SIG-M5 treated with dmso at 0.1 percent for 504 hours (cell line): Measurements from ENCODE around the gene ABCC5.

Experiments used
- DNase-seq: peaks from one replicate; lab custom pipeline; 2025; ENCODE audit not compliant: unreplicated experiment; lab: John Stamatoyannopoulos, UW

Gene ABCC5

GRCh38 chr3:183981990-183982644, 35.6 kb downstream of the ABCC5 start:
- DNase-seq, result no peak

DNA sequence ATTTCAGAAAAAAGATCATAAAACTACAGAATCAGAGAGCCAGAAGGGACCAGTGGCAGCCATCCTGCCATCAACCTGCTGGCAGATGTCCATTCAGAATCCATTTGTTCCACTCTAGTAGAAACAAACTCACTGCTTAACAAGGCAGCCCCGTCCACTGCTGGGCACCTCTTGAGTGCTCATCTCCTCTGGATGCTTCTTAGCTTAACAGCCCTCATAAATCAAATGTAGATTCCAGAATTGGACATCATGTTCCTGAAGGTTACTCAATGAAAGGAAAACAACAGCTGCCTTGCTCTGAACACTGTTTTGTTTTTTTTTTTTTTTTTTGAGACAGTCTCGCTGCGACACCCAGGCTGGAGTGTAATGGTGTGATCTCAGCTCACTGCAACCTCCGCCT, 37.3 kb downstream of the ABCC5 start:
- no peak for DNase-seq

DNA sequence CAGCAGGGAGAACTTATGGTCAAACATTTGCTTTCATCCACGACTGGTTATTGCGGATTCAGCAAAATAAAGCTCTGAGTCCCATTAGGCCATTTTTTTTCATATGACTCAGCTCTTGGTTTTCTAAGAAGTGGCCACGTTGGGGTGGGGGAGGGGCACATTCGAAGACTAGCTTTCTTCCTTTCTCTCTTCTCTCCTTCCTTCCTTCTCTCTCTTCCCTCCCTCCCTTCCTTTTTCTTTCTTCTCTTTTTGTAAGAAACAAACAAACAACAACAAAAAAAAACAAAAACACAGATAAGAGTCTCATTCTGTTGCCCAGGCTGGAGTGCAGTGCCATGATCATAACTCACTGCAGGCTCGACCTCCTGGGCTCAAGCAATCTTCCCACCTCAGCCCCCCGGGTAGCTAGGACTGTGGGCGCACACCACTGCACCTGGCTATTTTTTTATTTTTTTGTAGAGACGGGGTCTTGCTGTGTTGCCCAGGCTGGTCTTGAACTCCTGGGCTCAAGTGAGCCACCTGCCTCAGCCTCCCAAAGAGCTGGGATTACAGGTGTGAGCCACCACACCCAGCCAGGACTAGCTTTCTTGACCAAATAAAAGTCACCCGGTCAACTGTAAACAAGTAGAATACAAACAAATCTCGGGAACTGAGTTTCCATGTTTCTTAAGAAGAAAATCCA, 41.6 kb downstream of the ABCC5 start:
- no peak for DNase-seq

- DNase-seq, result no peak
Observed at GRCh38 chr3:183968666-183969245, 48.9 kb downstream of the ABCC5 start.

DNA sequence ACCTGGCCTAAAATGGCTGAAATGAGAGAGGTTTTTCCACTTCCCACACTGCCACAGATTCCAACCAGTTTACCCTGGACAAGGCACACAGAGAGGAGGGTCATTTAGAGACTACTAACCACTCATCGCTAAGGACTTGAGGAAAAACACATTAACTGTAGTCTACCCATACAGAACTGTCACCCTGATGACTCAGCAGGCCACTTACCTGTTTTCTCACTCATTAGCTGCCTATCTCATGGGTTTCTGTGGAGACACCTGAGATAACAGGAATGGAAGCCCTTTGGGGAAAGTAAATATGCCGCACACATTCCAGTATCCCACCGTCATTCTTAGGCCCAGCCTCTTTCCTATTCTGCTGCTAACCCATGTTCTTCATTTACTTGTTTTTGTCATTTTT, 50.0 kb downstream of the ABCC5 start:
- DNase-seq, result no peak

DNA sequence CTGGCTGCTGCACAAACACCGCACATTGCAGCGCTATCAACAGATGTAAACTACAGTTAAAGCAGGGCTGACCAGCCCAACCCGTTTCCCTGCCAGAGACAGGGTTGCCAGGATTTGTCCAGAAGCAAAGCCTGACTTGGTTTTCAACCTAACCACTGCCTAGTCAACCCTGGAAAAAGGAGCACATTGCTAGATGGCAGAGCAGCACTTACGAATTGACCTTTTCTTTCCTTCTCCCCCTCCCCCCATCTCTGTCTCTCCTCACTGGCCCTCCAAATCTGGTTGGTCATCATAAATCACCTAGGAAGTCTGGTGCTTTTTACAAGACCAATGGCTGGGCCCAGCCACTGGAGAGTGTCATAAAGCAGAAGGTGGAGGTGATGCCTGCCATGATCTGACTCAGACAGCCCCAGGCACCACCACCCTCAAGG, 51.3 kb downstream of the ABCC5 start:
- peak; percentile 54 for DNase-seq

DNA sequence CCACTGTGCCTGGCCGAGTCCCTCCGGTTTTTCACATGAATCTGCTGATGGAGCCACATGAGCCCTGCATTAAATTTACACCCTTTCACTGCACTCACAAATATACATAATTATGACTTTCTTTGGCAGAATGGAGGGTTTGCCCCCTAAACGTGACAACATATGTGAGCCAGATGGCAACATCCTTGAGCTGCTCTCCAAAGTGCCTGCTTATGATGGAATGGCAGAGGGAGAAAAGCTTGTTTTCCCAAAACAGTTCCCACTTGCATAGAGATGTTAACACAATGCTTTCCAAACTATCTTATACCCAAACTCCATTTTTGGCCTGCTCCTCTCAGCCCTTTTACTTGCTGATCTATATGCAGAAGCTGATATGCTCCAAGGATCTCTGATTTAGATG, 54.9 kb downstream of the ABCC5 start:
- DNase-seq, result no peak

GRCh38 chr3:183959214-183959613, 58.5 kb downstream of the ABCC5 start:
- no peak for DNase-seq

DNA sequence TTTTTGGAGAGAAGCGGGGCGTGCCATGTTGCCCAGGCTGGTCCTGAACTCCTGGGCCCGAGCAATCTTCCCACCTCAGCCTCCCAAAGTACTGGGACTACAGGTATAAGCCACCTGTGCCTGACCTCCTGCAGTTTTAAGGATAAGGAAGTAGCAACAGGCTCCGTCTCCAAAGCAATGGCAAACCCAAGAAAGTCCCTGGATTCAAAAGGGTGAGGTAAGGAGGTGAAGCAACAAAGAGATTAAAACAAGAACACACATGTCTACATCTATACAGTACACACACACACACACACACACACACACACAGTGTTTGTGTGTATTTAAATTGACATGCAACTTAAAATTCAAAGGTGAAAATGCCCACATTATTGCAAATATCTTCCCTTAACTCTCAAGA, 58.9 kb downstream of the ABCC5 start:
- DNase-seq, result no peak

DNA sequence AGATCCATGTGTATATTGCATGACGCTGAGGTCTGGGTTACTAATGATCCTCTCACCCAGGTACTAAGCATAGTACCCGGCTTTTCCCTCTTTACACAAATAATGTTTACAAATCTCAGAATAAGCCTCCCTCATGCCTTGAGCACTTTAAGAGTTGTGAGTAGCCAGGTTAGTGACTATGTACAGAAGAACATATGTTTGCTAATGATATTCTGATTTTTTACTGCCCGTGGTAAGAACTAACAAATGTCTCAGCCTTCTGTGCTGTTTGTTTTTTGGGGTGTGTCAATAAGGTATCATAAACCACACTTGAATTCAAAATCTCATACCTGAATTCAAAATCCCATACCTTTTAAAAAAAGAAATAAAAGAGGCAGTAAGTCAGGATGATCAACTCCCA, 59.5 kb downstream of the ABCC5 start:
- no peak for DNase-seq

DNA sequence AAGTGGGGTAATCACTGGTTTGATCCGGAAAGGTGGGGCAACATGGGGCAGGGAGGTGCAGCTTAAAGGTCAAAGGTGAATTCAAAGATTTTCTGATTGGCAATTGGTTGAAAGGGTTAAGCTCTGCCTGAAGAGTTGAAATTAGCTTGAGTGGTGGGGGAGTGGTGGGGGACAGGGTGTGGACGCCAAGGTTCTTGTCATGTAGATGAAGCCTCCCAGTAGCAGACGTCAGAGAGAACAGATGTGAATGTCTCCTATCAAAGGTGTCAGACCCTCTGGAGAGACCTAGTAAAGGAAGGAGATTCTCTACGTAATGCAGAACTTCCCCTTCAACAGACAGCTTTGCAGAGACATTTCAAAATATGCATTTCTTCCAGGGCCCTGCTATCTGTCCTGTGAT, 62.8 kb downstream of the ABCC5 start:
- no peak for DNase-seq

- no peak for DNase-seq
Observed at GRCh38 chr3:183953471-183954070, 64.1 kb downstream of the ABCC5 start.

GRCh38 chr3:183951459-183951858, 66.2 kb downstream of the ABCC5 start:
- DNase-seq, result no peak

GRCh38 chr3:183949690-183950089, 68.0 kb downstream of the ABCC5 start:
- DNase-seq, result no peak

GRCh38 chr3:183946037-183946436, 71.6 kb downstream of the ABCC5 start:
- no peak for DNase-seq

DNA sequence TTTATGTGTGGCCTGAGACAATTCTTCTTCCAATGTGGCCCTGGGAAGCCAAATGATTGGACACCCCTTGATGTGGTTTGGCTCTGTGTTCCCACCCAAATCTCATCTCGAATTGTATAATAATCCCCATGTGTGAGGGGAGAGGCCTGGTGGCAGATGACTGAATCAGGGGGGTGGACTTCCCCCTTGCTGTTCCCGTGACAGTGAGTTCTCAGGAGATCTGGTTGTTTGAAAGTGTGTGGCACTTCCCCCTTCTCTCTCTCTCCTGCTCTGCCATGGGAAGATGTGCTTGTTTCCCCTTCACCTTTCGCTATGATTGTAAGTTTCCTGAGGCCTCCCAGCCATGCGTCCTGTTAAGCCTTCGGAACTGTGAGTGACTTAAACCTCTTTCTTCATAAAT, 72.9 kb downstream of the ABCC5 start:
- DNase-seq, result no peak

GRCh38 chr3:183943739-183944138, 73.9 kb downstream of the ABCC5 start:
- no peak for DNase-seq

- no peak for DNase-seq
Observed at GRCh38 chr3:183941216-183941615, 76.5 kb downstream of the ABCC5 start.

DNA sequence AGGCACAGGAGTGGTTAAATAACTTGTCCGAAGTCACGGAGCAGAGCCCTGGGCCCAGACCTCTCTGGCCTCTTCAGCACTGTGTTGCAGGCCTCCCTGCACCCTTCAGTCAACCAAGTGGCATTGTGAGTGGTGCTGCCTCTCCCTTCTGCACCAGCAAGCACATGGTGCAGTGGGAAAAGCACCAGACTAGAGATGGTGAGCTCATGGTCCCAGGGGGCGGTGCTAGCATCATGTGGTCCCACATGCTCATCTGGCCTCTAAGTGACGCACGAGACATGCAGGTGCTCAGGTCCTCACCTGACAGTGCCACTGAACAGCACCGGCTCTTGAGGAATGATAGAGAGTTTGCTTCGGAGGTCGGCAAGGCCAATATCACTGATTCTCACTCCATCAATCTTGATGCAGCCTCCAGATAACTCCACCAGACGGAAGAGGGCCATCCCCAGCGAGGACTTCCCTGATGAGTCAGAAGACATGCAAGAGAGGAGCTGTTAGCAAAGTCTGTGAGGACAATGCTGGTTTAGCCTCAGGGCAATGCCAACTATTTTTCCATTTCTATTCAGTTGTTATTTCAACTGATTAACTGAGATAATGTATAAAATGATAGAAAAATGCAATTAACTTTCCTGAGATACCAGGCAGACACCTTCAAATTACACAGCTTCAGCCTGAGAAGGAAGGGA, 79.9 kb downstream of the ABCC5 start:
- no peak for DNase-seq

GRCh38 chr3:183933160-183933559, 84.5 kb downstream of the ABCC5 start:
- no peak for DNase-seq

DNA sequence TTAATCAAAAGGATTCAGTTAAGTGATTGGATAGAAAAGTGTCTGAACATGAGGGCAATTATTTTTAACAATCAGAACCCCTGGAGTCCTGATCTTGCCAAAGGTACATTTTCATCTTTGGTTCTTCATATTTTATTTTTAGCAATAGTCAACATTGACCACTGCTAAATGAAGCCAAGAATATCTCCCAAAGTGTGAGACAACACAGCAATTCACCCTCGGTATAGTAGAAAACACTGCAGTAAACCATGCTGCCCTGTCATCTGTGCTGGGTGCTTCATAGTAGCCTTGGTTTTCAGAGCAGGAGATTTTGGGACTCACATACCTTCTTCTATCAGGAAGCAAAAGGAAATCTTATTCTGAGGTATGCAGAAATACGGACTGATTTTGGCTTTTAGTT, 85.8 kb downstream of the ABCC5 start:
- no peak for DNase-seq

- DNase-seq, result no peak
Observed at GRCh38 chr3:183930086-183930485, 87.6 kb downstream of the ABCC5 start.
